Keratinocyte (primary cell): ENCODE measurements around the gene GPC1. TPM values are rescaled to one million over a fixed set of nuclear protein-coding genes. Genes with fewer than 3 reads are reported as not detected.

Experiments used
- DNase-seq: peaks from one replicate; pipeline ENCODE4 v3.0.0-alpha.2; 2011; ENCODE audit warnings: low read depth, missing footprints, low spot score
- FAIRE-seq: peaks from 2 replicates; lab custom pipeline; 2011; peaks lifted over from hg19 to GRCh38; lab: Jason Lieb, UNC
- H2AFZ ChIP-seq: 2 replicates; pipeline ENCODE4 v1.6.0; 2012; ENCODE audit warnings: low read length, control low read depth, inconsistent platforms; ENCODE audit not compliant: control insufficient read depth
- H3K27ac ChIP-seq: 2 replicates; pipeline ENCODE4 v1.5.1; 2011; ENCODE audit warnings: low read length; ENCODE audit not compliant: control insufficient read depth, insufficient read depth
- H3K27me3 ChIP-seq: 3 replicates; pipeline ENCODE4 v1.6.0; 2011; ENCODE audit warnings: low read length; ENCODE audit not compliant: control insufficient read depth, insufficient read depth; ENCODE audit errors: extremely low read depth
- H3K36me3 ChIP-seq, 2 experiments: 2 replicates in 1 of 2; 3 replicates in 1 of 2; pipeline ENCODE4 v1.5.1; 2011; ENCODE audit warnings: low read length in 2 of 2, mild to moderate bottlenecking in 1 of 2; ENCODE audit not compliant: control insufficient read depth in 2 of 2, insufficient read depth in 2 of 2; ENCODE audit errors: extremely low read depth in 1 of 2
- H3K4me1 ChIP-seq: 3 replicates; pipeline ENCODE4 v1.5.1; 2011; ENCODE audit warnings: low read length; ENCODE audit not compliant: control insufficient read depth, insufficient read depth; ENCODE audit errors: extremely low read depth
- H3K4me2 ChIP-seq: 3 replicates; pipeline ENCODE4 v1.6.0; 2011; ENCODE audit warnings: low read depth, low read length; ENCODE audit not compliant: control insufficient read depth, insufficient read depth; ENCODE audit errors: extremely low read depth
- H3K4me3 ChIP-seq, 3 experiments: fragments of 200-600 bp in 1 of 3; sonication (generic) in 1 of 3; 2 replicates in 2 of 3; 3 replicates in 1 of 3; pipeline ENCODE4 v1.5.1; 2011 to 2016; ENCODE audit warnings: low read length in 3 of 3, mild to moderate bottlenecking in 3 of 3, control low read depth in 2 of 3, inconsistent platforms in 1 of 3, low read depth in 1 of 3, mixed read lengths in 1 of 3, mixed run types in 1 of 3, moderate library complexity in 1 of 3; ENCODE audit not compliant: control insufficient read depth in 2 of 3, insufficient read depth in 2 of 3; ENCODE audit errors: extremely low read depth in 1 of 3
- H3K79me2 ChIP-seq: 2 replicates; pipeline ENCODE4 v1.6.0; 2012; ENCODE audit warnings: low read length; ENCODE audit not compliant: control insufficient read depth, insufficient read depth
- H3K9ac ChIP-seq: 3 replicates; pipeline ENCODE4 v1.6.0; 2011; ENCODE audit warnings: low read length; ENCODE audit not compliant: control insufficient read depth, insufficient read depth; ENCODE audit errors: extremely low read depth
- H3K9me1 ChIP-seq: 3 replicates; pipeline ENCODE4 v1.6.0; 2011; ENCODE audit warnings: low read length; ENCODE audit not compliant: control insufficient read depth, insufficient read depth; ENCODE audit errors: extremely low read depth
- H3K9me3 ChIP-seq: 2 replicates; pipeline ENCODE4 v1.5.1; 2012; ENCODE audit warnings: low read depth, low read length; ENCODE audit not compliant: control insufficient read depth
- H4K20me1 ChIP-seq: 3 replicates; pipeline ENCODE4 v1.6.0; 2011; ENCODE audit warnings: low read length; ENCODE audit not compliant: control insufficient read depth, insufficient read depth; ENCODE audit errors: extremely low read depth
- EZH2 ChIP-seq: IDR thresholded peaks from one replicate; pipeline ENCODE4 v1.6.1; 2012; ENCODE audit warnings: inconsistent platforms, mild to moderate bottlenecking, low read length, moderate library complexity
- dilution Hi-C: fragments of 300-500 bp; cut with MboI; formaldehyde crosslinking; loops from one replicate; pipeline ENCODE4 v1.7.0; 2020; ENCODE audit warnings: low sequenced_read_pairs; ENCODE audit not compliant: extremely low pct_ligation_motif_present
- polyA plus RNA-seq, 5 experiments: library from polyadenylated mRNA; depleted of rRNA in 3 of 5; stranded (reverse) in 3 of 5; stranded (forward) in 1 of 5; unstranded in 1 of 5; fragments of >200 nt; gene quantifications; 1 replicate in 1 of 5; 2 replicates in 3 of 5; 3 replicates in 1 of 5; pipeline versions ENCODE4 v1.2.1 to v1.2.3, GENCODE V29; 2011 to 2012; ENCODE audit warnings: missing spikeins in 2 of 5, low read depth in 1 of 5, low replicate concordance in 1 of 5
- TF ChIP-seq, protein P1 (sequence below), 3 experiments: IDR thresholded peaks in 1 of 3; conservative IDR thresholded peaks in 1 of 3; optimal IDR thresholded peaks in 1 of 3; 2 replicates in 2 of 3; 3 replicates in 1 of 3; pipeline versions ENCODE3 to v1.5.1; 2011; ENCODE audit warnings: low read length in 3 of 3, mild to moderate bottlenecking in 3 of 3, moderate library complexity in 2 of 3, control low read depth in 1 of 3, inconsistent platforms in 1 of 3; ENCODE audit not compliant: insufficient read depth in 2 of 3; ENCODE audit errors: extremely low read depth in 1 of 3

GPC1 gene
- polyA plus RNA-seq, 1 donor (not counting 4 experiments of a cell fraction or from before 2014, with no cell fraction given), result 46.6 TPM

DNA sequence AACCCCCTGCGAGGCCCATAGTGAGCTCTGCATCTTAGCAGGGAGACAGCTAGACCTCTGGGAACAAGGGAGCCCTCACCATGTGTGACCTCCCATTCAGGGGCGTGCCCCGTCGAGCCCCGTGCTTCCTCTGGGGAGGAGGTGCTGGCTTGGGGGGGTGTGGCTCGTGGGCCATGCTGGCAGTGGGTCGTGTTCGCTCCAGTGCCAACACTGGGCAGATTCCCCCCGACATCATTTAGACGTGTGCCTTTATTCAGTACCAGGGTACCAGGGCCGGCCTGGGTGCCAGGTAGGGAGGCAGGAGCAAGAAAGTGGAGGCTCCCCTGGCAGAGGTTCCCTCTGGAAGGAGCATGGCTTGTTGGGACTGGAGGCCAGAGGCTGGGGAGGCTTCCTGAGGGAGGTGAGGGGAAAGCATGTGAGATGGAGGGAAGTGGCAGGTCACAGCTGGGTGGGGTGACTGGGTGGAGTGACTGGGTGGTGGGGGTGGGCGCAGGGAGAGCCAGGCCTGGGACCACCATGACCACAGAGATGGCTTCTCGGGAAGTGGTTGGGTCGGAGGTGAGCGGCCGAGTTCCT, 15.2 kb downstream of the GPC1 start:
- Histone ChIP-seq H3K27me3 (peaks cover 5% of the 10 kb centered on the region), H2AFZ (no peak overlapping the region), H3K9me3 (no peaks in the 10 kb centered on the region), H3K9me1 (no peaks in the 10 kb centered on the region), H3K4me3 (peak overlapping the region in 1 of 3 experiments; percentile 7), H3K27ac (peak overlapping the region; percentile 84), H3K79me2 (peaks cover 58% of the 10 kb centered on the region), H3K9ac (peak overlapping the region; percentile 57), H3K4me1 (peaks cover 55% of the 10 kb centered on the region), H3K4me2 (peak overlapping the region; percentile 59), H4K20me1 (peaks cover 26% of the 10 kb centered on the region), H3K36me3 (peaks cover 1 to 5% of the 10 kb centered on the region in 2 experiments)
- FAIRE-seq (no peak), DNase-seq (no peak)
- dilution Hi-C loops, result no loop called here
- no peak for TF ChIP-seq EZH2
- TF ChIP-seq, protein P1, sequence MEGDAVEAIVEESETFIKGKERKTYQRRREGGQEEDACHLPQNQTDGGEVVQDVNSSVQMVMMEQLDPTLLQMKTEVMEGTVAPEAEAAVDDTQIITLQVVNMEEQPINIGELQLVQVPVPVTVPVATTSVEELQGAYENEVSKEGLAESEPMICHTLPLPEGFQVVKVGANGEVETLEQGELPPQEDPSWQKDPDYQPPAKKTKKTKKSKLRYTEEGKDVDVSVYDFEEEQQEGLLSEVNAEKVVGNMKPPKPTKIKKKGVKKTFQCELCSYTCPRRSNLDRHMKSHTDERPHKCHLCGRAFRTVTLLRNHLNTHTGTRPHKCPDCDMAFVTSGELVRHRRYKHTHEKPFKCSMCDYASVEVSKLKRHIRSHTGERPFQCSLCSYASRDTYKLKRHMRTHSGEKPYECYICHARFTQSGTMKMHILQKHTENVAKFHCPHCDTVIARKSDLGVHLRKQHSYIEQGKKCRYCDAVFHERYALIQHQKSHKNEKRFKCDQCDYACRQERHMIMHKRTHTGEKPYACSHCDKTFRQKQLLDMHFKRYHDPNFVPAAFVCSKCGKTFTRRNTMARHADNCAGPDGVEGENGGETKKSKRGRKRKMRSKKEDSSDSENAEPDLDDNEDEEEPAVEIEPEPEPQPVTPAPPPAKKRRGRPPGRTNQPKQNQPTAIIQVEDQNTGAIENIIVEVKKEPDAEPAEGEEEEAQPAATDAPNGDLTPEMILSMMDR (optimal IDR thresholded peaks at IDR 0.05 in 1 of 3, IDR thresholded peaks at IDR 0.05 in 1 of 3, conservative IDR thresholded peaks at IDR 0.05 in 1 of 3; ENCODE audit: extremely low read depth in 1 of 3, insufficient read depth in 2 of 3, low read length in 3 of 3), result no peak

DNA sequence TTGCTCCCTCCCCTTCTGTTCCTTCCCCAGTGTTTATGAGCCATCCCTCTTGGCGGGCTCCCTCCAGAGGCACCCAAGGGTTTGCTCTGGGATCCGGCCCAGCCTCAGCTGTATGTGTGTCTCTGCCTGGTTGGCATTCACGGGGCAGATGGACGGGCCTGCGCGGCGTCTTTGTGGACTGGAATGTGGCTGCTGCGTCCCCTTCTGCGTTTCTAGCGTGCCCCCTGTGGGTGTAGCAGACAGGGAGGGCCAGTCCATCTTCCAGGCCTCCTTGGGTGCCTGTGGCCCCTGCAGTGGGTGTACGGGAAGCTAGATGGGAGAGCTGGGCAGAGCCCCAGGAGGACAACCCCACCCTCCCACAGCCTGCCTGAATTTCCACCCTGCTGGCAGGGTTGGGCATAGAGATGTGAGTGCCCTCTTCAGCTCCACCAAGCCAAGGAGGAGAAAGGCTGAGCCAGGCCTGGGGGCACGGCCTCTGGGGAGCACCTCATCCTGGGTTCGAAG, 15.7 kb downstream of the GPC1 start:
- Histone ChIP-seq H3K79me2 (peaks cover 52% of the 10 kb centered on the region), H3K27me3 (peaks cover 5% of the 10 kb centered on the region), H3K36me3 (peaks cover 0 to 5% of the 10 kb centered on the region in 2 experiments), H3K4me2 (peak overlapping the region; percentile 59), H2AFZ (no peak overlapping the region), H3K4me3 (peak overlapping the region in 1 of 3 experiments; percentile 18), H3K9ac (peak overlapping the region; percentile 57), H3K4me1 (peaks cover 55% of the 10 kb centered on the region), H3K9me3 (no peaks in the 10 kb centered on the region), H3K9me1 (no peaks in the 10 kb centered on the region), H3K27ac (peak overlapping the region; percentile 84), H4K20me1 (peaks cover 23% of the 10 kb centered on the region)
- FAIRE-seq (peak; percentile 36), DNase-seq (no peak)
- dilution Hi-C loops, result no loop called here
- TF ChIP-seq, protein P1 (optimal IDR thresholded peaks at IDR 0.05 in 1 of 3, IDR thresholded peaks at IDR 0.05 in 1 of 3, conservative IDR thresholded peaks at IDR 0.05 in 1 of 3; ENCODE audit: extremely low read depth in 1 of 3, insufficient read depth in 2 of 3, low read length in 3 of 3), result peak in 2 of 3 experiments; percentile 28 to 36
- no peak for TF ChIP-seq EZH2
